CD4-positive, alpha-beta memory T cell (primary cell): ENCODE measurements around the gene HOXD12. TPM values are rescaled to one million over a fixed set of nuclear protein-coding genes. Genes with fewer than 3 reads are reported as not detected.

Experiments
- CTCF ChIA-PET: fragments of 350-600 bp; sonication (Branson Sonifier 250); formaldehyde crosslinking; loops from one replicate; lab custom pipeline; 2021; ENCODE audit warnings: inconsistent platforms; ENCODE audit not compliant: partially characterized antibody; lab: Charles Lee
- POLR2A ChIA-PET: fragments of 350-600 bp; sonication (Branson Sonifier 250); formaldehyde crosslinking; loops from one replicate; lab custom pipeline; 2021; ENCODE audit not compliant: partially characterized antibody; lab: Charles Lee
- DNase-seq, 5 donors: peaks; one replicate each; pipeline versions ENCODE4 v3.0.0 to v3.0.0-alpha.2; 2020 to 2022; ENCODE audit warnings: mixed read lengths in 1 of 5
- H3K27ac ChIP-seq: one replicate; pipeline ENCODE4 v1.7.0; 2013; ENCODE audit warnings: low read depth, low read length
- H3K27me3 ChIP-seq: 2 replicates; pipeline ENCODE4 v1.7.0; 2013; ENCODE audit warnings: mild to moderate bottlenecking, low read length, moderate library complexity; ENCODE audit not compliant: insufficient read depth
- H3K36me3 ChIP-seq: 2 replicates; pipeline ENCODE4 v1.7.0; 2013; ENCODE audit warnings: mild to moderate bottlenecking, low read length, moderate library complexity; ENCODE audit not compliant: insufficient read depth
- H3K4me1 ChIP-seq: 2 replicates; pipeline ENCODE4 v1.7.0; 2013; ENCODE audit warnings: mild to moderate bottlenecking, low read length, moderate library complexity; ENCODE audit not compliant: insufficient read depth
- H3K4me3 ChIP-seq, 2 donors: one replicate each; pipeline ENCODE4 v1.7.0; 2013; ENCODE audit warnings: low read length in 2 of 2, mild to moderate bottlenecking in 1 of 2
- H3K9me3 ChIP-seq, 2 donors: one replicate each; pipeline ENCODE4 v1.7.0; 2013; ENCODE audit warnings: low read length in 2 of 2, control low read depth in 1 of 2; ENCODE audit not compliant: control insufficient read depth in 1 of 2
- H3K27ac Mint-ChIP-seq, 7 donors: one replicate each; pipeline ENCODE4 v1.8.0; 2020 to 2021; ENCODE audit warnings: mixed read lengths in 7 of 7, mild to moderate bottlenecking in 6 of 7, inconsistent platforms in 3 of 7, moderate library complexity in 3 of 7
- H3K27me3 Mint-ChIP-seq, 2 donors: one replicate each; pipeline ENCODE4 v1.8.0; 2020 to 2021; ENCODE audit warnings: mixed read lengths in 2 of 2
- H3K36me3 Mint-ChIP-seq, 2 donors: one replicate each; pipeline ENCODE4 v1.8.0; 2020 to 2021; ENCODE audit warnings: mixed read lengths in 2 of 2, inconsistent platforms in 1 of 2, mild to moderate bottlenecking in 1 of 2
- H3K4me1 Mint-ChIP-seq, 4 donors: one replicate each; pipeline ENCODE4 v1.8.0; 2020 to 2021; ENCODE audit warnings: mixed read lengths in 4 of 4, mild to moderate bottlenecking in 1 of 4
- H3K4me3 Mint-ChIP-seq, 8 donors: one replicate each; pipeline ENCODE4 v1.8.0; 2020 to 2021; ENCODE audit warnings: mixed read lengths in 8 of 8, mild to moderate bottlenecking in 7 of 8, moderate library complexity in 6 of 8, inconsistent platforms in 3 of 8
- H3K9me3 Mint-ChIP-seq, 8 donors: one replicate each; pipeline ENCODE4 v1.8.0; 2020 to 2021; ENCODE audit warnings: mixed read lengths in 8 of 8, mild to moderate bottlenecking in 5 of 8, inconsistent platforms in 3 of 8, moderate library complexity in 1 of 8
- intact Hi-C: fragments of 100-400 bp; cut with micrococcal nuclease; formaldehyde crosslinking; loops from one replicate; pipeline ENCODE4 v1.15.1; 2023
- polyA plus RNA-seq, 2 donors: library from polyadenylated mRNA; unstranded; fragments of 300-500 nt; fragmentation: Illumina TruSeq; gene quantifications; one replicate each; pipeline ENCODE4 v1.2.3, GENCODE V29; 2021
- total RNA-seq, 2 experiments: library from RNA; stranded (reverse); gene quantifications; one replicate each; pipeline ENCODE4 v1.2.3, GENCODE V29; 2021

Gene HOXD12
- total and polyA plus RNA-seq, 4 experiments from 2014 or later, result not detected

- H3K9me3 Mint-ChIP-seq, result peaks cover 2 to 33% (median 16%) of the 10 kb centered on the region in 8 donors
- H3K36me3 ChIP-seq, result no peaks in the 10 kb centered on the region
- no peak for DNase-seq
- H3K4me3 ChIP-seq, result no peak overlapping the region
- H3K27me3 Mint-ChIP-seq, result peaks cover 66 to 71% of the 10 kb centered on the region in 2 donors
- ChIA-PET POLR2A (no interaction called here), CTCF (interaction anchor here (0.6 kb wide), 1 partner anchor 326 kb away, joined by 6 read pairs; no protein-coding TSS in a partner anchor)
- peaks cover 4 to 19% (median 8%) of the 10 kb centered on the region in 4 donors for H3K4me1 Mint-ChIP-seq
- peaks cover 0 to 4% of the 10 kb centered on the region in 2 donors for H3K36me3 Mint-ChIP-seq
- intact Hi-C loops, result no loop called here
- no peak overlapping the region for H3K27ac ChIP-seq
- peak overlapping the region in 3 of 7 donors; percentile 15 to 81 (median 59) for H3K27ac Mint-ChIP-seq
- H3K9me3 ChIP-seq, result no peaks in the 10 kb centered on the region
- H3K4me3 Mint-ChIP-seq, result peak overlapping the region in 1 of 8 donors; percentile 59
- peaks cover 73% of the 10 kb centered on the region for H3K27me3 ChIP-seq
- peaks cover 15% of the 10 kb centered on the region for H3K4me1 ChIP-seq
These were observed 18.3 kb downstream of the HOXD12 start for GRCh38 chr2:176117823-176118371.

GRCh38 chr2:176118601-176119339 is 19.2 kb downstream of the HOXD12 start:
- Histone ChIP-seq H3K36me3 (no peaks in the 10 kb centered on the region), H3K27me3 (peaks cover 69% of the 10 kb centered on the region), H3K4me3 (no peak overlapping the region), H3K4me1 (peaks cover 19% of the 10 kb centered on the region), H3K9me3 (no peaks in the 10 kb centered on the region), H3K27ac (no peak overlapping the region)
- intact Hi-C loops, result no loop called here
- CTCF ChIA-PET, result no interaction called here
- Mint-ChIP-seq H3K4me1 (peaks cover 4 to 24% (median 10%) of the 10 kb centered on the region in 4 donors), H3K4me3 (peak overlapping the region in 6 of 8 donors; percentile 25 to 72 (median 51)), H3K27ac (peak overlapping the region in 3 of 7 donors; percentile 61 to 81 (median 76)), H3K36me3 (peaks cover 0 to 4% of the 10 kb centered on the region in 2 donors), H3K9me3 (peaks cover 2 to 33% (median 16%) of the 10 kb centered on the region in 8 donors), H3K27me3 (peaks cover 66 to 67% of the 10 kb centered on the region in 2 donors)
- POLR2A ChIA-PET, result no interaction called here
- no peak for DNase-seq

- H3K36me3 Mint-ChIP-seq, result peaks cover 0 to 6% of the 10 kb centered on the region in 2 donors
- H3K4me1 Mint-ChIP-seq, result peaks cover 4 to 26% (median 12%) of the 10 kb centered on the region in 4 donors
- peaks cover 2 to 33% (median 17%) of the 10 kb centered on the region in 8 donors for H3K9me3 Mint-ChIP-seq
- H3K36me3 ChIP-seq, result no peaks in the 10 kb centered on the region
- no peak overlapping the region for H3K27ac ChIP-seq
- H3K4me3 ChIP-seq, result no peak overlapping the region
- ChIA-PET CTCF (interaction anchor here (0.6 to 1.8 kb wide), 5 partner anchors 10 to 1028 kb away, joined by 3 to 6 read pairs (median 3); no protein-coding TSS in a partner anchor), POLR2A (interaction anchor here (1.8 kb wide), 1 partner anchor 10 kb away, joined by 4 read pairs; no protein-coding TSS in a partner anchor)
- no peaks in the 10 kb centered on the region for H3K9me3 ChIP-seq
- peaks cover 80% of the 10 kb centered on the region for H3K27me3 ChIP-seq
- H3K27ac Mint-ChIP-seq, result peak overlapping the region in 2 of 7 donors; percentile 35 to 81
- peaks cover 69 to 72% of the 10 kb centered on the region in 2 donors for H3K27me3 Mint-ChIP-seq
- DNase-seq, result no peak
- H3K4me1 ChIP-seq, result peaks cover 19% of the 10 kb centered on the region
- H3K4me3 Mint-ChIP-seq, result peak overlapping the region in 3 of 8 donors; percentile 17 to 43 (median 26)
- intact Hi-C loops, result no loop called here
These were observed 21.0 kb downstream of the HOXD12 start for GRCh38 chr2:176120364-176121189.

GRCh38 chr2:176121190-176122051 is 21.8 kb downstream of the HOXD12 start:
- POLR2A ChIA-PET, result interaction anchor here (1.8 kb wide), 1 partner anchor 11 kb away, joined by 4 read pairs; no protein-coding TSS in a partner anchor

GRCh38 chr2:176122052-176122682 is 22.6 kb downstream of the HOXD12 start:
- peaks cover 0 to 6% of the 10 kb centered on the region in 2 donors for H3K36me3 Mint-ChIP-seq
- H3K27me3 Mint-ChIP-seq, result peaks cover 70 to 71% of the 10 kb centered on the region in 2 donors
- peaks cover 82% of the 10 kb centered on the region for H3K27me3 ChIP-seq
- H3K27ac Mint-ChIP-seq, result peak overlapping the region in 1 of 7 donors; percentile 75
- no peak overlapping the region for H3K4me3 ChIP-seq
- no peak overlapping the region for H3K27ac ChIP-seq
- no peak for DNase-seq
- ChIA-PET CTCF (interaction anchor here (0.7 kb wide), 1 partner anchor 432 kb away, joined by 3 read pairs; no protein-coding TSS in a partner anchor), POLR2A (no interaction called here)
- no peaks in the 10 kb centered on the region for H3K9me3 ChIP-seq
- intact Hi-C loops, result no loop called here
- H3K4me1 Mint-ChIP-seq, result peaks cover 2 to 30% (median 12%) of the 10 kb centered on the region in 4 donors
- peaks cover 19% of the 10 kb centered on the region for H3K4me1 ChIP-seq
- peak overlapping the region; percentile 33 to 81 (median 64) for H3K4me3 Mint-ChIP-seq
- peaks cover 2 to 26% (median 10%) of the 10 kb centered on the region in 8 donors for H3K9me3 Mint-ChIP-seq
- H3K36me3 ChIP-seq, result no peaks in the 10 kb centered on the region

More at GRCh38 chr2:176121190-176122051, 21.8 kb downstream of the HOXD12 start:
- Histone ChIP-seq H3K27me3 (peaks cover 82% of the 10 kb centered on the region), H3K4me3 (no peak overlapping the region), H3K9me3 (no peaks in the 10 kb centered on the region), H3K27ac (no peak overlapping the region), H3K36me3 (no peaks in the 10 kb centered on the region), H3K4me1 (peaks cover 19% of the 10 kb centered on the region)
- H3K36me3 Mint-ChIP-seq, result peaks cover 0 to 6% of the 10 kb centered on the region in 2 donors
- H3K27ac Mint-ChIP-seq, result peak overlapping the region in 4 of 7 donors; percentile 13 to 81 (median 35)
- H3K27me3 Mint-ChIP-seq, result peaks cover 72% of the 10 kb centered on the region in 2 donors
- CTCF ChIA-PET, result interaction anchor here (0.7 to 1.8 kb wide), 3 partner anchors 334 to 1027 kb away, joined by 3 to 6 read pairs (median 3); no protein-coding TSS in a partner anchor
- peaks cover 2 to 33% (median 16%) of the 10 kb centered on the region in 8 donors for H3K9me3 Mint-ChIP-seq
- DNase-seq, result no peak
- H3K4me1 Mint-ChIP-seq, result peaks cover 4 to 26% (median 12%) of the 10 kb centered on the region in 4 donors
- intact Hi-C loops, result no loop called here
- peak overlapping the region in 3 of 8 donors; percentile 31 to 43 (median 38) for H3K4me3 Mint-ChIP-seq
